WTC11 (cell line): ENCODE measurements around the gene TXNL4A. TPM values are rescaled to one million over a fixed set of nuclear protein-coding genes. Genes with fewer than 3 reads are reported as not detected.

Experiments
- ATAC-seq: fragments of 200-7000 bp; cut with Tn5 transposase; 2 replicates; pipeline ENCODE4 v1.10.0; 2021; ENCODE audit warnings: mild to moderate bottlenecking, moderate library complexity
- CTCF ChIA-PET: fragments of 300-600 bp; sonication (Branson Sonifier 250); formaldehyde crosslinking; loops from one replicate; lab custom pipeline; 2021; ENCODE audit warnings: antibody characterized with exemption; lab: Charles Lee
- POLR2A ChIA-PET: fragments of 350-600 bp; sonication (Branson Sonifier 250); formaldehyde crosslinking; loops from one replicate; lab custom pipeline; 2021; ENCODE audit warnings: antibody characterized with exemption; lab: Charles Lee
- DNase-seq: peaks from one replicate; pipeline ENCODE4 v3.0.0; 2021; ENCODE audit warnings: low spot score
- H3K27ac Mint-ChIP-seq: 2 replicates; pipeline ENCODE4 v1.8.0; 2021; ENCODE audit warnings: mixed read lengths
- H3K27me3 Mint-ChIP-seq: 2 replicates; pipeline ENCODE4 v1.8.0; 2021; ENCODE audit warnings: low read depth, mild to moderate bottlenecking, moderate library complexity, mixed read lengths
- H3K36me3 Mint-ChIP-seq: 2 replicates; pipeline ENCODE4 v1.8.0; 2021; ENCODE audit warnings: mixed read lengths
- H3K4me1 Mint-ChIP-seq: 2 replicates; pipeline ENCODE4 v1.8.0; 2022; ENCODE audit warnings: mixed read lengths
- H3K4me3 Mint-ChIP-seq: 2 replicates; pipeline ENCODE4 v1.8.0; 2021; ENCODE audit warnings: mild to moderate bottlenecking, moderate library complexity, mixed read lengths
- H3K9me3 Mint-ChIP-seq: 2 replicates; pipeline ENCODE4 v1.8.0; 2021; ENCODE audit warnings: mixed read lengths
- ETV6 ChIP-seq: sonication (generic); formaldehyde crosslinking; IDR thresholded peaks from 2 replicates; pipeline ENCODE4 v1.8.1; 2022; ENCODE audit warnings: mild to moderate bottlenecking, missing genetic modification reagents
- FOXP1 ChIP-seq: sonication (generic); formaldehyde crosslinking; IDR thresholded peaks from 2 replicates; pipeline ENCODE4 v1.8.0; 2022; ENCODE audit warnings: missing genetic modification reagents, mild to moderate bottlenecking, moderate library complexity, borderline replicate concordance
- GABPB1 ChIP-seq: sonication (generic); formaldehyde crosslinking; IDR thresholded peaks from 2 replicates; pipeline ENCODE4 v1.8.1; 2023; ENCODE audit warnings: mild to moderate bottlenecking, missing genetic modification reagents
- JAZF1 ChIP-seq: fragments of 250-450 bp; sonication (Bioruptor Pico); IDR thresholded peaks from 2 replicates; pipeline ENCODE4 v1.9.0; 2021; ENCODE audit warnings: moderate library complexity, mild to moderate bottlenecking, inconsistent platforms
- JUN ChIP-seq: sonication (generic); formaldehyde crosslinking; IDR thresholded peaks from 2 replicates; pipeline ENCODE4 v1.8.0; 2023; ENCODE audit warnings: mild to moderate bottlenecking, missing genetic modification reagents
- KAT7 ChIP-seq: sonication (generic); formaldehyde crosslinking; IDR thresholded peaks from 2 replicates; pipeline ENCODE4 v1.8.1; 2023; ENCODE audit warnings: missing genetic modification reagents, mild to moderate bottlenecking, borderline replicate concordance
- SMAD4 ChIP-seq: sonication (generic); formaldehyde crosslinking; IDR thresholded peaks from 2 replicates; pipeline ENCODE4 v1.8.0; 2022; ENCODE audit warnings: mild to moderate bottlenecking, missing genetic modification reagents
- SOX15 ChIP-seq: fragments of 250-450 bp; sonication (Bioruptor Pico); IDR thresholded peaks from 2 replicates; pipeline ENCODE4 v1.9.0; 2021; ENCODE audit warnings: mild to moderate bottlenecking
- ZBTB21 ChIP-seq: sonication (generic); formaldehyde crosslinking; IDR thresholded peaks from 2 replicates; pipeline ENCODE4 v1.8.1; 2023; ENCODE audit warnings: mild to moderate bottlenecking, missing genetic modification reagents, borderline replicate concordance
- total RNA-seq: library from RNA; stranded (reverse); gene quantifications from 3 replicates; pipeline ENCODE4 v1.2.3, GENCODE V29; 2021
- TF ChIP-seq, protein P1 (sequence below): sonication (generic); formaldehyde crosslinking; IDR thresholded peaks from 2 replicates; pipeline ENCODE4 v1.8.0; 2023; ENCODE audit warnings: missing genetic modification reagents, mild to moderate bottlenecking, borderline replicate concordance
- TF ChIP-seq, protein P2 (sequence below): sonication (generic); formaldehyde crosslinking; IDR thresholded peaks from 2 replicates; pipeline ENCODE4 v1.8.1; 2023; ENCODE audit warnings: mild to moderate bottlenecking, missing genetic modification reagents, moderate library complexity
- TF ChIP-seq, protein P3 (sequence below): fragments of 250-450 bp; sonication (Bioruptor Pico); conservative IDR thresholded peaks from 2 replicates; pipeline ENCODE4 v1.9.0; 2021; ENCODE audit warnings: mild to moderate bottlenecking
- TF ChIP-seq, protein P4 (sequence below): fragments of 250-450 bp; sonication (Bioruptor Pico); IDR thresholded peaks from 2 replicates; pipeline ENCODE4 v1.9.0; 2021; ENCODE audit warnings: mild to moderate bottlenecking
- TF ChIP-seq, protein P5 (sequence below): sonication (generic); formaldehyde crosslinking; IDR thresholded peaks from 2 replicates; pipeline ENCODE4 v1.8.0; 2022; ENCODE audit warnings: mild to moderate bottlenecking, missing genetic modification reagents
- TF ChIP-seq, protein P6 (sequence below): fragments of 250-450 bp; sonication (Bioruptor Pico); IDR thresholded peaks from 2 replicates; pipeline ENCODE4 v1.9.0; 2021; ENCODE audit warnings: mild to moderate bottlenecking
- TF ChIP-seq, protein P7 (sequence below): fragments of 200-600 bp; IDR thresholded peaks from 2 replicates; pipeline ENCODE4 v1.8.0; 2022; ENCODE audit warnings: antibody characterized with exemption

TXNL4A gene
- total RNA-seq, 1 experiment from 2014 or later: 157 TPM

DNA sequence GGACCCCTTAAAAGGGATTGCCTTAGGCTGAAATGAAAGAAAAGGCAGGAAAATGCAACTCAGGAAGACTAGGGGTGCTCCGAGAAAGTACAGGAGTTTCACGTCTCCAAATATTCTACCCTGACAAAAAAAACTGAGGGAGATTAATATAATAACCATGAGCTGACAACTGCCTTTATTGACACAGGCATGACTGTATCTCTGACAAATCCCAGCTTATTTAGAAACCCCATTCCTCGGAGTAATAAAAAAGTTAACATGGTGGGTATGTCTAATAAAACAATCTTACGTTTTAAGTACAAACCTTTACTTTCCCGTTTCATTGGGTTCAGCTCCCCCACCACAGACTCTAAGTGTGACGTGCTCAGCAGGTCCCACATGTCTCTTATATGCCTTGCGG is 38.0 kb upstream of the TXNL4A start (continued):
- TF ChIP-seq, protein P1, sequence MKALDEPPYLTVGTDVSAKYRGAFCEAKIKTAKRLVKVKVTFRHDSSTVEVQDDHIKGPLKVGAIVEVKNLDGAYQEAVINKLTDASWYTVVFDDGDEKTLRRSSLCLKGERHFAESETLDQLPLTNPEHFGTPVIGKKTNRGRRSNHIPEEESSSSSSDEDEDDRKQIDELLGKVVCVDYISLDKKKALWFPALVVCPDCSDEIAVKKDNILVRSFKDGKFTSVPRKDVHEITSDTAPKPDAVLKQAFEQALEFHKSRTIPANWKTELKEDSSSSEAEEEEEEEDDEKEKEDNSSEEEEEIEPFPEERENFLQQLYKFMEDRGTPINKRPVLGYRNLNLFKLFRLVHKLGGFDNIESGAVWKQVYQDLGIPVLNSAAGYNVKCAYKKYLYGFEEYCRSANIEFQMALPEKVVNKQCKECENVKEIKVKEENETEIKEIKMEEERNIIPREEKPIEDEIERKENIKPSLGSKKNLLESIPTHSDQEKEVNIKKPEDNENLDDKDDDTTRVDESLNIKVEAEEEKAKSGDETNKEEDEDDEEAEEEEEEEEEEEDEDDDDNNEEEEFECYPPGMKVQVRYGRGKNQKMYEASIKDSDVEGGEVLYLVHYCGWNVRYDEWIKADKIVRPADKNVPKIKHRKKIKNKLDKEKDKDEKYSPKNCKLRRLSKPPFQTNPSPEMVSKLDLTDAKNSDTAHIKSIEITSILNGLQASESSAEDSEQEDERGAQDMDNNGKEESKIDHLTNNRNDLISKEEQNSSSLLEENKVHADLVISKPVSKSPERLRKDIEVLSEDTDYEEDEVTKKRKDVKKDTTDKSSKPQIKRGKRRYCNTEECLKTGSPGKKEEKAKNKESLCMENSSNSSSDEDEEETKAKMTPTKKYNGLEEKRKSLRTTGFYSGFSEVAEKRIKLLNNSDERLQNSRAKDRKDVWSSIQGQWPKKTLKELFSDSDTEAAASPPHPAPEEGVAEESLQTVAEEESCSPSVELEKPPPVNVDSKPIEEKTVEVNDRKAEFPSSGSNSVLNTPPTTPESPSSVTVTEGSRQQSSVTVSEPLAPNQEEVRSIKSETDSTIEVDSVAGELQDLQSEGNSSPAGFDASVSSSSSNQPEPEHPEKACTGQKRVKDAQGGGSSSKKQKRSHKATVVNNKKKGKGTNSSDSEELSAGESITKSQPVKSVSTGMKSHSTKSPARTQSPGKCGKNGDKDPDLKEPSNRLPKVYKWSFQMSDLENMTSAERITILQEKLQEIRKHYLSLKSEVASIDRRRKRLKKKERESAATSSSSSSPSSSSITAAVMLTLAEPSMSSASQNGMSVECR (CRISPR knock-in tag): no peak
- no peak for TF ChIP-seq KAT7 (CRISPR knock-in tag)
- TF ChIP-seq JAZF1 (CRISPR knock-in tag): no peak
- no peak for TF ChIP-seq FOXP1 (CRISPR knock-in tag)
- TF ChIP-seq ETV6 (CRISPR knock-in tag): no peak
- TF ChIP-seq, protein P2, sequence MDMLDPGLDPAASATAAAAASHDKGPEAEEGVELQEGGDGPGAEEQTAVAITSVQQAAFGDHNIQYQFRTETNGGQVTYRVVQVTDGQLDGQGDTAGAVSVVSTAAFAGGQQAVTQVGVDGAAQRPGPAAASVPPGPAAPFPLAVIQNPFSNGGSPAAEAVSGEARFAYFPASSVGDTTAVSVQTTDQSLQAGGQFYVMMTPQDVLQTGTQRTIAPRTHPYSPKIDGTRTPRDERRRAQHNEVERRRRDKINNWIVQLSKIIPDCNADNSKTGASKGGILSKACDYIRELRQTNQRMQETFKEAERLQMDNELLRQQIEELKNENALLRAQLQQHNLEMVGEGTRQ (CRISPR knock-in tag): no peak
- TF ChIP-seq JUN: no peak
- TF ChIP-seq, protein P3, sequence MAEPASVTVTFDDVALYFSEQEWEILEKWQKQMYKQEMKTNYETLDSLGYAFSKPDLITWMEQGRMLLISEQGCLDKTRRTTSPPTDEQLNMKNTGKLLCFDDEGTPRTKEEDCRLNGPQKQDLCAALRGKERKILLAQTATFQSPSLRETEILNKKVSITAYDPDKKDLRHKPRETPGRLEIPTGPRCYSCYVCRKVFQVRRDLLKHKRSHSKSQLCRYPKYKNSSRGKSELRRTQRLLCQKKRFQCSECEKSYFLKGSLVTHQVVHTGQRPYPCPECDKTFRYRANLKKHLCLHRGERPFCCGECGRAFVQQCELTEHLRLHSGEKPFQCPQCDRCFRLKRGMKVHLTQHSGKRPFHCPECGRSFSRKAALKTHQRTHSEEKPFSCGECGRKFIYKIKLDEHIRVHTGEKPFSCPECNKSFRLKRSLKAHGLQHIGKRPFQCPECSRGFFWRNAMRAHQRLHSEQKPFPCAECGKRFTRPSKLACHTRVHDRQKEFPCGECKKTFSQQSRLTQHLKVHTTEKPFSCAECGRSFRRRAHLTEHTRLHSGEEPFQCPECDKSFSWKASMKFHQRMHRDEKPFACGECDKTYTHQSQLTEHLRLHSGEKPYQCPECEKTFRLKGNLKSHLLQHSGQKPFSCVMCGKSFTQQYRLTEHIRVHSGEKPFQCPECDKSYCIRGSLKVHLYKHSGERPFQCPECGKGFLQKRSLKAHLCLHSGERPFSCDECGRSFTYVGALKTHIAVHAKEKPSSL (CRISPR knock-in tag): no peak
- TF ChIP-seq, protein P4, sequence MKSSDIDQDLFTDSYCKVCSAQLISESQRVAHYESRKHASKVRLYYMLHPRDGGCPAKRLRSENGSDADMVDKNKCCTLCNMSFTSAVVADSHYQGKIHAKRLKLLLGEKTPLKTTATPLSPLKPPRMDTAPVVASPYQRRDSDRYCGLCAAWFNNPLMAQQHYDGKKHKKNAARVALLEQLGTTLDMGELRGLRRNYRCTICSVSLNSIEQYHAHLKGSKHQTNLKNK (CRISPR knock-in tag): no peak
- no peak for TF ChIP-seq GABPB1

DNA sequence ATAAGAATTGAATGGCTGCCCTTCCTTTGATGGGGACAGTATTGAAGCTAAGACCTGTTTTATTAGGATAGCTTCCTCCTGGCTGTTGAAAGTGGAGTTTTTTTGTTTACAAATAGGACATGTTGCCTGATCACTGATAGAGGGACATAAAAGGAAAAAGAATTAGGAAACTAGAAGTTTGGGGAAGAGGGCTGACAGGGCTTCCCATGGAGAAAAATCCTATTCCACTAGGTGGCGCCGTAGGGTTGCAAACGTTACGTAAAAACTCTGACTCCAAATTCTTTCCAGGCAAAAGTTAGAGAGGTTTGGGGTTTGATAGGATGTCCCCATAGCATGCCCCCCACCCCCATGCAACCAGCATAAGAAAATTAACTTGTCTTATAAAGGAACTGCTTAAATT is 34.8 kb upstream of the TXNL4A start:
- no peak overlapping the region for H3K27ac Mint-ChIP-seq
- no peak for TF ChIP-seq SMAD4
- TF ChIP-seq, protein P5, sequence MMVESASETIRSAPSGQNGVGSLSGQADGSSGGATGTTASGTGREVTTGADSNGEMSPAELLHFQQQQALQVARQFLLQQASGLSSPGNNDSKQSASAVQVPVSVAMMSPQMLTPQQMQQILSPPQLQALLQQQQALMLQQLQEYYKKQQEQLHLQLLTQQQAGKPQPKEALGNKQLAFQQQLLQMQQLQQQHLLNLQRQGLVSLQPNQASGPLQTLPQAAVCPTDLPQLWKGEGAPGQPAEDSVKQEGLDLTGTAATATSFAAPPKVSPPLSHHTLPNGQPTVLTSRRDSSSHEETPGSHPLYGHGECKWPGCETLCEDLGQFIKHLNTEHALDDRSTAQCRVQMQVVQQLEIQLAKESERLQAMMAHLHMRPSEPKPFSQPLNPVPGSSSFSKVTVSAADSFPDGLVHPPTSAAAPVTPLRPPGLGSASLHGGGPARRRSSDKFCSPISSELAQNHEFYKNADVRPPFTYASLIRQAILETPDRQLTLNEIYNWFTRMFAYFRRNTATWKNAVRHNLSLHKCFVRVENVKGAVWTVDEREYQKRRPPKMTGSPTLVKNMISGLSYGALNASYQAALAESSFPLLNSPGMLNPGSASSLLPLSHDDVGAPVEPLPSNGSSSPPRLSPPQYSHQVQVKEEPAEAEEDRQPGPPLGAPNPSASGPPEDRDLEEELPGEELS (CRISPR knock-in tag): no peak
- TF ChIP-seq, protein P4 (CRISPR knock-in tag): no peak
- no peak for TF ChIP-seq SOX15
- TF ChIP-seq, protein P6, sequence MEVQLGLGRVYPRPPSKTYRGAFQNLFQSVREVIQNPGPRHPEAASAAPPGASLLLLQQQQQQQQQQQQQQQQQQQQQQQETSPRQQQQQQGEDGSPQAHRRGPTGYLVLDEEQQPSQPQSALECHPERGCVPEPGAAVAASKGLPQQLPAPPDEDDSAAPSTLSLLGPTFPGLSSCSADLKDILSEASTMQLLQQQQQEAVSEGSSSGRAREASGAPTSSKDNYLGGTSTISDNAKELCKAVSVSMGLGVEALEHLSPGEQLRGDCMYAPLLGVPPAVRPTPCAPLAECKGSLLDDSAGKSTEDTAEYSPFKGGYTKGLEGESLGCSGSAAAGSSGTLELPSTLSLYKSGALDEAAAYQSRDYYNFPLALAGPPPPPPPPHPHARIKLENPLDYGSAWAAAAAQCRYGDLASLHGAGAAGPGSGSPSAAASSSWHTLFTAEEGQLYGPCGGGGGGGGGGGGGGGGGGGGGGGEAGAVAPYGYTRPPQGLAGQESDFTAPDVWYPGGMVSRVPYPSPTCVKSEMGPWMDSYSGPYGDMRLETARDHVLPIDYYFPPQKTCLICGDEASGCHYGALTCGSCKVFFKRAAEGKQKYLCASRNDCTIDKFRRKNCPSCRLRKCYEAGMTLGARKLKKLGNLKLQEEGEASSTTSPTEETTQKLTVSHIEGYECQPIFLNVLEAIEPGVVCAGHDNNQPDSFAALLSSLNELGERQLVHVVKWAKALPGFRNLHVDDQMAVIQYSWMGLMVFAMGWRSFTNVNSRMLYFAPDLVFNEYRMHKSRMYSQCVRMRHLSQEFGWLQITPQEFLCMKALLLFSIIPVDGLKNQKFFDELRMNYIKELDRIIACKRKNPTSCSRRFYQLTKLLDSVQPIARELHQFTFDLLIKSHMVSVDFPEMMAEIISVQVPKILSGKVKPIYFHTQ (CRISPR knock-in tag): no peak
- TF ChIP-seq ZBTB21 (CRISPR knock-in tag): no peak
- TF ChIP-seq, protein P7, sequence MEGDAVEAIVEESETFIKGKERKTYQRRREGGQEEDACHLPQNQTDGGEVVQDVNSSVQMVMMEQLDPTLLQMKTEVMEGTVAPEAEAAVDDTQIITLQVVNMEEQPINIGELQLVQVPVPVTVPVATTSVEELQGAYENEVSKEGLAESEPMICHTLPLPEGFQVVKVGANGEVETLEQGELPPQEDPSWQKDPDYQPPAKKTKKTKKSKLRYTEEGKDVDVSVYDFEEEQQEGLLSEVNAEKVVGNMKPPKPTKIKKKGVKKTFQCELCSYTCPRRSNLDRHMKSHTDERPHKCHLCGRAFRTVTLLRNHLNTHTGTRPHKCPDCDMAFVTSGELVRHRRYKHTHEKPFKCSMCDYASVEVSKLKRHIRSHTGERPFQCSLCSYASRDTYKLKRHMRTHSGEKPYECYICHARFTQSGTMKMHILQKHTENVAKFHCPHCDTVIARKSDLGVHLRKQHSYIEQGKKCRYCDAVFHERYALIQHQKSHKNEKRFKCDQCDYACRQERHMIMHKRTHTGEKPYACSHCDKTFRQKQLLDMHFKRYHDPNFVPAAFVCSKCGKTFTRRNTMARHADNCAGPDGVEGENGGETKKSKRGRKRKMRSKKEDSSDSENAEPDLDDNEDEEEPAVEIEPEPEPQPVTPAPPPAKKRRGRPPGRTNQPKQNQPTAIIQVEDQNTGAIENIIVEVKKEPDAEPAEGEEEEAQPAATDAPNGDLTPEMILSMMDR: peak; percentile 73
- CTCF ChIA-PET: no interaction called here

More for the DNA sequence above, 34.8 kb upstream of the TXNL4A start:
- no peak for ATAC-seq
- peak; percentile 58 for DNase-seq
- no peak overlapping the region for H3K4me3 Mint-ChIP-seq
- H3K27me3 Mint-ChIP-seq: peaks cover 21% of the 10 kb centered on the region
- H3K9me3 Mint-ChIP-seq: peaks cover 88% of the 10 kb centered on the region
- H3K36me3 Mint-ChIP-seq: peaks cover 61% of the 10 kb centered on the region
- POLR2A ChIA-PET: no interaction called here
- H3K4me1 Mint-ChIP-seq: no peaks in the 10 kb centered on the region
